HCT116 (cell line): ENCODE measurements around the gene MMP25.

ENCODE experiments used
- CTCF ChIP-seq, 3 experiments: fragments of 200-600 bp in 1 of 3; sonication (generic) in 1 of 3; IDR thresholded peaks in 2 of 3; conservative IDR thresholded peaks in 1 of 3; 2 replicates each; pipeline ENCODE4 v1.5.1; 2012 to 2017; ENCODE audit warnings: low read depth in 2 of 3, low read length in 2 of 3, antibody characterized with exemption in 1 of 3, borderline replicate concordance in 1 of 3, control low read depth in 1 of 3, mild to moderate bottlenecking in 1 of 3, mixed read lengths in 1 of 3, mixed run types in 1 of 3, moderate library complexity in 1 of 3; ENCODE audit not compliant: insufficient read depth in 1 of 3
- ELF1 ChIP-seq: IDR thresholded peaks from 2 replicates; pipeline ENCODE4 v1.6.1; 2012; ENCODE audit warnings: low read depth, borderline replicate concordance
- EZH2 ChIP-seq: fragments of 200-600 bp; sonication (generic); IDR thresholded peaks from 2 replicates; pipeline ENCODE4 v1.6.1; 2017; ENCODE audit warnings: antibody characterized with exemption, mixed run types
- EZH2phosphoT487 ChIP-seq: fragments of 200-600 bp; IDR thresholded peaks from 2 replicates; pipeline ENCODE4 v1.6.1; 2018; ENCODE audit warnings: antibody characterized with exemption, borderline replicate concordance
- JUND ChIP-seq: IDR thresholded peaks from 2 replicates; pipeline ENCODE4 v1.6.1; 2012
- POLR2A ChIP-seq: IDR thresholded peaks from 2 replicates; pipeline ENCODE4 v1.7.0; 2011; ENCODE audit warnings: borderline replicate concordance; ENCODE audit not compliant: insufficient read depth, insufficient read length; ENCODE audit errors: extremely low read depth
- POLR2AphosphoS5 ChIP-seq: IDR thresholded peaks from 2 replicates; pipeline ENCODE4 v1.6.1; 2011; ENCODE audit warnings: mild to moderate bottlenecking, low read depth, low read length, moderate library complexity
- REST ChIP-seq: IDR thresholded peaks from 2 replicates; pipeline ENCODE4 v1.6.1; 2012; ENCODE audit warnings: low read depth
- YY1 ChIP-seq: IDR thresholded peaks from 2 replicates; pipeline ENCODE4 v1.6.1; 2011; ENCODE audit warnings: low read length, low read depth, moderate library complexity, mild to moderate bottlenecking; ENCODE audit not compliant: insufficient replicate concordance; ENCODE audit errors: extremely low read depth

- TF ChIP-seq CTCF (IDR thresholded peaks at IDR 0.05 in 2 of 3, conservative IDR thresholded peaks at IDR 0.05 in 1 of 3; ENCODE audit: borderline replicate concordance in 1 of 3, insufficient read depth in 1 of 3, low read depth in 2 of 3, low read length in 2 of 3) (no peak), POLR2A (no peak), YY1 (peak; percentile 82), EZH2phosphoT487 (no peak), POLR2AphosphoS5 (peak; percentile 44), REST (no peak), JUND (no peak), EZH2 (no peak), ELF1 (no peak)
Observed at GRCh38 chr16:3099732-3100499, 53.6 kb downstream of the MMP25 start.
